GM19463 (cell line): ENCODE data around the gene CEP57L1.
"Not testable (repeated sequence)": the region's sequence is repeated elsewhere in the genome, so short reads cannot be mapped to it uniquely, and the experiment has no call there.

Experiments used
- ATAC-seq: cut with Tn5 transposase; IDR thresholded peaks from one replicate; pipeline ENCODE4 v1.9.1; 2021; ENCODE audit warnings: mild to moderate bottlenecking, moderate library complexity; ENCODE audit not compliant: unreplicated experiment

The CEP57L1 gene

GRCh38 chr6:109166673-109167072 lies 71.4 kb downstream of the CEP57L1 start:
- ATAC-seq = no peak

- no peak for ATAC-seq
Measured at GRCh38 chr6:109167562-109167961, 72.3 kb downstream of the CEP57L1 start.

- ATAC-seq = no peak
Measured at GRCh38 chr6:109170333-109170732, 75.0 kb downstream of the CEP57L1 start.

GRCh38 chr6:109172101-109172746 lies 76.9 kb downstream of the CEP57L1 start:
- ATAC-seq = no peak

- ATAC-seq = no peak
Measured at GRCh38 chr6:109174916-109175315, 79.6 kb downstream of the CEP57L1 start.

- no peak for ATAC-seq
Measured at GRCh38 chr6:109178921-109179320, 83.6 kb downstream of the CEP57L1 start.

GRCh38 chr6:109179507-109179906 lies 84.2 kb downstream of the CEP57L1 start:
- no peak for ATAC-seq

GRCh38 chr6:109182578-109182977 lies 87.3 kb downstream of the CEP57L1 start:
- ATAC-seq = no peak

GRCh38 chr6:109183109-109183650 lies 87.9 kb downstream of the CEP57L1 start:
- ATAC-seq = no peak

- no peak for ATAC-seq
Measured at GRCh38 chr6:109184638-109185037, 89.3 kb downstream of the CEP57L1 start.

GRCh38 chr6:109186012-109186411 lies 90.7 kb downstream of the CEP57L1 start:
- no peak for ATAC-seq

- ATAC-seq = no peak
Measured at GRCh38 chr6:109187399-109188114, 92.2 kb downstream of the CEP57L1 start.

- ATAC-seq = no peak
Measured at GRCh38 chr6:109188115-109188411, 92.8 kb downstream of the CEP57L1 start.

- ATAC-seq = not testable (repeated sequence)
Measured at GRCh38 chr6:109191368-109191767, 96.1 kb downstream of the CEP57L1 start.

- no peak for ATAC-seq
Measured at GRCh38 chr6:109192865-109193264, 97.6 kb downstream of the CEP57L1 start.

GRCh38 chr6:109194880-109195279 lies 99.6 kb downstream of the CEP57L1 start:
- no peak for ATAC-seq

GRCh38 chr6:109197061-109197460 lies 101.8 kb downstream of the CEP57L1 start:
- ATAC-seq = no peak

GRCh38 chr6:109202409-109203264 lies 107.3 kb downstream of the CEP57L1 start:
- no peak for ATAC-seq

GRCh38 chr6:109204511-109204910 lies 109.2 kb downstream of the CEP57L1 start:
- no peak for ATAC-seq

- no peak for ATAC-seq
Measured at GRCh38 chr6:109212683-109213082, 117.4 kb downstream of the CEP57L1 start.
